ENCODE measurements around the gene TGFBR3. TPM values are rescaled to one million over a fixed set of nuclear protein-coding genes. Genes with fewer than 3 reads are reported as not detected.
A peak's percentile ranks its signal among the peaks of the same experiment; 100 is the strongest.

The TGFBR3 gene
- total and polyA plus RNA-seq, 2 of the 13 experiments (the other 11 are each of a cell fraction or from before 2014, with no cell fraction given), result 76.5 to 195 TPM

- no peak for TF ChIP-seq KAT8 (CRISPR knock-in tag; IDR thresholded peaks at IDR 0.05)
- TF ChIP-seq SP2 (CRISPR knock-in tag; IDR thresholded peaks at IDR 0.05), result no peak
- no peak for TF ChIP-seq ZNF83 (CRISPR knock-in tag; IDR thresholded peaks at IDR 0.05; ENCODE audit: borderline replicate concordance)
- no peak for TF ChIP-seq ISX (CRISPR knock-in tag; conservative IDR thresholded peaks at IDR 0.05)
- TF ChIP-seq ZSCAN9 (CRISPR knock-in tag; IDR thresholded peaks at IDR 0.05; ENCODE audit: borderline replicate concordance), result 0 out of 2 replicates have a peak, but pooled peaks have one; percentile 27
- no peak for TF ChIP-seq EZH2 (conservative IDR thresholded peaks at IDR 0.05; ENCODE audit: low read depth, low read length)
- peak; percentile 55; the same call in 1 of the 2 replicates for TF ChIP-seq PAXIP1 (CRISPR knock-in tag; conservative IDR thresholded peaks at IDR 0.05)
- TF ChIP-seq FOSL1 (CRISPR knock-in tag; IDR thresholded peaks at IDR 0.05; ENCODE audit: borderline replicate concordance), result no peak
- TF ChIP-seq ZIK1 (CRISPR knock-in tag; IDR thresholded peaks at IDR 0.05; ENCODE audit: borderline replicate concordance, low read depth), result no peak
- no peak for TF ChIP-seq GZF1 (CRISPR knock-in tag; IDR thresholded peaks at IDR 0.05)
- 0 out of 2 replicates have a peak, but pooled peaks have one; percentile 34 for TF ChIP-seq CREB3 (CRISPR knock-in tag; IDR thresholded peaks at IDR 0.05)
- TF ChIP-seq PATZ1 (CRISPR knock-in tag; IDR thresholded peaks at IDR 0.05), result peak; percentile 33; the same call in 1 of the 2 replicates
- TF ChIP-seq TGIF2 (CRISPR knock-in tag; IDR thresholded peaks at IDR 0.05), result no peak
- TF ChIP-seq MXD1 (CRISPR knock-in tag; IDR thresholded peaks at IDR 0.05), result no peak
- TF ChIP-seq TBX2 (CRISPR knock-in tag; IDR thresholded peaks at IDR 0.05; ENCODE audit: borderline replicate concordance), result peak; percentile 20; the same call in 1 of the 2 replicates
- no peak for TF ChIP-seq SOX13 (IDR thresholded peaks at IDR 0.05)
- TF ChIP-seq SOX13 (CRISPR knock-in tag; conservative IDR thresholded peaks at IDR 0.05 in 1 of 2, IDR thresholded peaks at IDR 0.05 in 1 of 2), result peak in 1 of 2 experiments; percentile 56; a peak in 2 of 4 replicates
- TF ChIP-seq SKI (IDR thresholded peaks at IDR 0.05; ENCODE audit: partially characterized antibody), result no peak
- TF ChIP-seq HNRNPK (IDR thresholded peaks at IDR 0.05; ENCODE audit: low read depth, low read length, poor library complexity, severe bottlenecking), result no peak
- TF ChIP-seq ETV5 (CRISPR knock-in tag; IDR thresholded peaks at IDR 0.05; ENCODE audit: borderline replicate concordance), result peak; percentile 56
- TF ChIP-seq KMT2B (CRISPR knock-in tag; IDR thresholded peaks at IDR 0.05), result no peak
These were observed 55.5 kb downstream of the TGFBR3 start (continued) for GRCh38 chr1:91830242-91831131.
